Keratinocyte (primary cell): Measurements from ENCODE around the gene ZC2HC1B.

Experiments used
- EZH2 ChIP-seq: IDR thresholded peaks from one replicate; pipeline ENCODE4 v1.6.1; 2012; ENCODE audit warnings: inconsistent platforms, mild to moderate bottlenecking, low read length, moderate library complexity
- TF ChIP-seq, protein P1 (sequence below), 3 experiments: IDR thresholded peaks in 1 of 3; conservative IDR thresholded peaks in 1 of 3; optimal IDR thresholded peaks in 1 of 3; 2 replicates in 2 of 3; 3 replicates in 1 of 3; pipeline versions ENCODE3 to v1.5.1; 2011; ENCODE audit warnings: low read length in 3 of 3, mild to moderate bottlenecking in 3 of 3, moderate library complexity in 2 of 3, control low read depth in 1 of 3, inconsistent platforms in 1 of 3; ENCODE audit not compliant: insufficient read depth in 2 of 3; ENCODE audit errors: extremely low read depth in 1 of 3

DNA sequence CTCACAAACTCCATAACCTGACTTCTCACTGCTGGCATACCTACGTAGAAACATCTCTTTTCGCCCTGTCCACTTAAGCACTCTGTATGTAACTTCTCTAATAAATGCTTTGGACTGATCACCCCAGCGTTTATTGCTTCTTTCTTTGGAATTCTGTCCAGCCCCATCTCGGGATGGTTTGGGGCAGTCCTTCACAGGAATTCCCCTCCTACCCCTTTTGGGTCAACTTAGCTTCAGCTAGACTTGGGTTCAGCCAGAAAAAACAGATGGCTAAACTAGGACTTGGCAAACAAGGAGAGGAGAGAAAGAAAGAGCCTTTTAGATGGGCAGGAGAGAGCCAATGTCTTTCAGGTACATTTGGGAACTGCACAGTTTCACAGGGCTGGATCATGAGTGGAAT is 25.1 kb upstream of the ZC2HC1B start:
- no peak for TF ChIP-seq EZH2
- TF ChIP-seq, protein P1, sequence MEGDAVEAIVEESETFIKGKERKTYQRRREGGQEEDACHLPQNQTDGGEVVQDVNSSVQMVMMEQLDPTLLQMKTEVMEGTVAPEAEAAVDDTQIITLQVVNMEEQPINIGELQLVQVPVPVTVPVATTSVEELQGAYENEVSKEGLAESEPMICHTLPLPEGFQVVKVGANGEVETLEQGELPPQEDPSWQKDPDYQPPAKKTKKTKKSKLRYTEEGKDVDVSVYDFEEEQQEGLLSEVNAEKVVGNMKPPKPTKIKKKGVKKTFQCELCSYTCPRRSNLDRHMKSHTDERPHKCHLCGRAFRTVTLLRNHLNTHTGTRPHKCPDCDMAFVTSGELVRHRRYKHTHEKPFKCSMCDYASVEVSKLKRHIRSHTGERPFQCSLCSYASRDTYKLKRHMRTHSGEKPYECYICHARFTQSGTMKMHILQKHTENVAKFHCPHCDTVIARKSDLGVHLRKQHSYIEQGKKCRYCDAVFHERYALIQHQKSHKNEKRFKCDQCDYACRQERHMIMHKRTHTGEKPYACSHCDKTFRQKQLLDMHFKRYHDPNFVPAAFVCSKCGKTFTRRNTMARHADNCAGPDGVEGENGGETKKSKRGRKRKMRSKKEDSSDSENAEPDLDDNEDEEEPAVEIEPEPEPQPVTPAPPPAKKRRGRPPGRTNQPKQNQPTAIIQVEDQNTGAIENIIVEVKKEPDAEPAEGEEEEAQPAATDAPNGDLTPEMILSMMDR (optimal IDR thresholded peaks at IDR 0.05 in 1 of 3, IDR thresholded peaks at IDR 0.05 in 1 of 3, conservative IDR thresholded peaks at IDR 0.05 in 1 of 3; ENCODE audit: extremely low read depth in 1 of 3, insufficient read depth in 2 of 3, low read length in 3 of 3), result no peak
